Stomach (tissue), 4 donors: ENCODE measurements around the gene ADAMTSL3.

Experiments used
- CTCF ChIP-seq, 7 experiments: fragments of 450-650 bp in 4 of 7; fragments of 200-600 bp in 3 of 7; sonication (generic) in 3 of 7; IDR thresholded peaks; one replicate each; pipeline ENCODE4 v1.5.1; 2016 to 2019; ENCODE audit warnings: antibody characterized with exemption in 7 of 7, control low read depth in 2 of 7, mild to moderate bottlenecking in 1 of 7
- POLR2A ChIP-seq, 4 donors: fragments of 450-650 bp; IDR thresholded peaks; one replicate each; pipeline ENCODE4 v1.6.1; 2016; ENCODE audit warnings: antibody characterized with exemption in 4 of 4, control low read depth in 2 of 4, mild to moderate bottlenecking in 1 of 4, moderate library complexity in 1 of 4
- POLR2AphosphoS5 ChIP-seq, 3 donors: sonication (generic); formaldehyde crosslinking; IDR thresholded peaks; one replicate each; pipeline ENCODE4 v1.6.1; 2016; ENCODE audit warnings: antibody characterized with exemption in 3 of 3

- no peak for TF ChIP-seq CTCF (IDR thresholded peaks at IDR 0.05)
- no peak for TF ChIP-seq POLR2A (IDR thresholded peaks at IDR 0.05)
- no peak for TF ChIP-seq POLR2AphosphoS5 (IDR thresholded peaks at IDR 0.05)
Observed at GRCh38 chr15:83954506-83954905, 300.6 kb downstream of the ADAMTSL3 start.
